ENCODE results near the gene PRND.
"Not testable (repeated sequence)": the region's sequence is repeated elsewhere in the genome, so short reads cannot be mapped to it uniquely, and the experiment has no call there.

Gene PRND

DNA sequence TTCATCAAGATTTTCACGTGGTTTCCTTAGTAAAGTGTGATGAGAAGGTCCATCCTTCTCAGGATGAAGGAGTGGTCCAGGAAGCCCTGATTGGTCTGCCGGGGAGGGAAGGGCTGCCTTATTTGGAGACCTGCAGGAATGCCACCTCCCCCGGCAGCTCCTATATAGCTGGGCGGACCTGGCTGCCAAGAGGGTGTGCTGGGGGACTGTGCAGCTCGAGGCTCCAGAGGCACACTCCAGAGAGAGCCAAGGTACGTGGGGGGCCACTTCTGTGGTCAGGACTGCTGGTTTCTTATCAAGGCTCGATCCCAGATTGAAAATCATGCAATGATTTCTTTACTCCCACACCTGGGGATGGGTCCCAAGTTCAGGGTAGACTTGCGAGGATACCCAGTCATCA lies at the start of gene PRND:
TSS of gene PRND (plus strand) at position 191 of the 400 bp plus-strand sequence. CDS start 2,643 bp downstream, outside the sequence.
- DNase-seq (ENCODE audit: low read depth in 2 of 3, low spot score in 2 of 3) = no peak

- no peak for DNase-seq (ENCODE audit: low read depth in 2 of 3, low spot score in 2 of 3)
These were observed 48.8 kb upstream of the PRND start for GRCh38 chr20:4672948-4673347.

DNA sequence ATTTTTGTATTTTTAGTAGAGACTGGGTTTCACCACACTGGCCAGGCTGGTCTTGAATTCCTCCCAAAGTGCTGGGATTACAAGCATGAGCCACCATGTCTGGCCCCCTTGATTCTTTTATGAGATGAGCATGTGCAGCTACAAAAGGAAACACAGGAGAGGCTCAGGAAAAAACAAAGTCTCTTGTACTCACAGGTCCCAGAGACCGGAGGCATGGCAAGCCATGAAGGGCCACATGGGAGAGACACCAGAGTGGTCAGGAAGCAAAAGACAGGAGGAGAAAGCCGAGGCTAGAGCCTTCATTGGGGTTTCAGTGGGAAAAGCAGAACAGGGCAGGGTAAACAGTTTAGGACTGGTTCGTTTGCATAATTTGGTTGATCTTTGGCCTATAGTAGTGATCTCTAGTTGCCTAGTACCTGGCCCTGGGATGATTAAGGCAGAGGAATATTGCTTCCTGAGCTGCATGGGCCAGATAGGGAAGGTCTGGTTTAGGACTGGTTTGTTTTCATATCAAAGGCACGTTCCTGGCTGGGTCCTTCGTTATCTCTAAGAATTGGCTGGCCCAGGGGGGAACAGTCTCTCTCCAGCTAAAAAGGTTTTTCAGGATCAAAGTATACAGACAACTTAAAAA lies 48.2 kb upstream of the PRND start:
- no peak for DNase-seq (ENCODE audit: low read depth in 2 of 3, low spot score in 2 of 3)

GRCh38 chr20:4674672-4675071 lies 47.0 kb upstream of the PRND start:
- no peak for DNase-seq (ENCODE audit: low read depth in 2 of 3, low spot score in 2 of 3)

DNA sequence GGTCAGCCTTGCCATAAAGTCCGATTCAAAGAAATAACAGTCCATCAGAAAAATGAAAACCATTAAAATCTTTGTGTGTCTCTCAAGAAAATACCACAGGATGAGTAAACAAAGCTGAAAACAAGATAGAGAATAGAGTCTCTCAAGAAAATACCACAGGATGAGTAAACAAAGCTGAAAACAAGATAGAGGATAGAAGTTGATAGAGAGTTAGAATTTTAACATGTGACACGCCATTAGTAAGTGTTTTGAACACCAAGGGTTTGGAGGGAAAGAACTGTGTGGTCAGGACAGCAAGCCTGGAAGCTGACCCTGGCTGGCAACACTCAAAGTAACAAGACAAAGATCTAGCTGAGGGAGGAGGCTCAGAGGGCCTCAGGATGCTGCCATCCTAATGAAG lies 43.9 kb upstream of the PRND start:
- no peak for DNase-seq (ENCODE audit: low read depth in 2 of 3, low spot score in 2 of 3)

GRCh38 chr20:4681401-4681800 lies 40.3 kb upstream of the PRND start:
- DNase-seq (ENCODE audit: low read depth in 2 of 3, low spot score in 2 of 3) = no peak

DNA sequence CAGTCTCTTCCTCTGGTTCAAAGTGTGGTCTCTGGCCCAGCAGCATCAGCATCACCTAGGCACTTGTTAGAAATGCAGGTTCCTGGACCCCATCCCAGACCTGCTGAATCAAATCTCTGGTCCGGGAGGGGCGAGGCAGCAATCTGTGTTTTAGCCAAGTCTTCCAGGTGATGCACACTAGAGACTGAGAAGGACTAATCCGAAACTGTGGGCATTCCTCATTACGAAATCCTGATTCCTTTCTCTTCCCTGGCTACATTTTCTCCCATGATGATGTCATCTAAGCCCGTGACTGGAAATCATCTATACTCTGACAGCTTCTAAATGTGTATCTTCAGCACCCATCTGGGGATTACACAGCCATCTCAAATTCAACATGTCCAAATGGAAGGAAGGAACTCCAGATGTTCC lies 39.7 kb upstream of the PRND start:
- DNase-seq (ENCODE audit: low read depth in 2 of 3, low spot score in 2 of 3) = no peak

DNA sequence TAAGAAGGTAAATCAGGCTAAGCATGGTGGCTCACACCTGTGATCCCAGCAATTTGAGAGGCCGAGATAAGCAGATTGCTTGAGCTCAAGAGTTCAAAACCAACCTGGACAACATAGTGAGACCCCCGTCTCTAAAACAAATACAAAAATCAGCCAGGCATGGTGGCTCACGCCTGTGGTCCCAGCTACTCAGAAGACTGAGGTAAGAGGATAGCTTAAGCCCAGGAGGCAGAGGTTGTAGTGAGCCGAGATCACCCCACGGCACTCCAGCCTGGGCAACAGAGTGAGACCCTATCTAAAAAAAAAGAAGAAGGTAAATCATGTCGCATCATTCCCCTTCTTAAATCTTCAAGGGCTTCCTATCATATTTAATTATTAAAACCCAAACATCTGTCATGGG lies 39.0 kb upstream of the PRND start:
- no peak for DNase-seq (ENCODE audit: low read depth in 2 of 3, low spot score in 2 of 3)

- DNase-seq (ENCODE audit: low read depth in 2 of 3, low spot score in 2 of 3) = no peak
These were observed 38.4 kb upstream of the PRND start for GRCh38 chr20:4683261-4683660.

GRCh38 chr20:4684837-4685413 lies 36.8 kb upstream of the PRND start:
- no peak for DNase-seq (ENCODE audit: low read depth in 2 of 3, low spot score in 2 of 3)

- no peak for DNase-seq (ENCODE audit: low read depth in 2 of 3, low spot score in 2 of 3)
These were observed 35.8 kb upstream of the PRND start for GRCh38 chr20:4685923-4686221.

DNA sequence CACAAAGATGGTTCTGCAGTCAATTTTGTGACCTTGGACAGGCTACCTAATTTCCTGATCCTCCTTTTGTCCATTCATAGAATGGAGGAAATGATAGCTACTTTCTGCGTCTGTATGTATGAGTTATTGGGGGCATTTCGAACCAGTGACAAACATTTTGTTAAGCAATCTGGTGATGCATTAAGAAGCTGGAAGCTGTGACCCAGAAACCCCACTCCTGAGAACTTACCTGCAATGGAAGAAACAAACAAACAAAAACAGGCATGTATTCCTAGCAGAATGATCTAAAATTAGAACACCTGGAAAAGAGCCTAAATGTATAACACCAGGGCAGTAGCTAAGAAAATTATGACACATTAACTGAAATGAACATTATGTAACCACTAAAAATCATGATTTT lies 33.4 kb upstream of the PRND start:
- no peak for DNase-seq (ENCODE audit: low read depth in 2 of 3, low spot score in 2 of 3)

DNA sequence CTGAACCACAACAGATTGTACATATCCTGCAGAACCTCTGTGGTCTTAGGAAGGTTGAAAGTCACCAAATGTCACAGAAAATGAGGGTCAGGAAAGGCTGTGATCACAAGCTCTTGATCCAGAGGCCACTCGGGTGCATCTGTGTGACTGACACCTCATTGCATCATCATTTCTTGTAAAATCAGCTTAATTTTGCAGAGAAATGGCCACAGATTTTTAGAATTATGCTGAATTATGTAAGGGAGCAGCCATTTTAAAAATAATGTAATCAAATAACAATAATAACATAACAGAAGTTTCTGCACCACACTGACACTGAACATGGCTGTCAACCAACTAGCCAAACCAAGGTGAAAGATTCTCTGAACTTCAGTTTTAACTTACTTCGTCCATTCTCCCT lies 32.5 kb upstream of the PRND start:
- no peak for DNase-seq (ENCODE audit: low read depth in 2 of 3, low spot score in 2 of 3)

DNA sequence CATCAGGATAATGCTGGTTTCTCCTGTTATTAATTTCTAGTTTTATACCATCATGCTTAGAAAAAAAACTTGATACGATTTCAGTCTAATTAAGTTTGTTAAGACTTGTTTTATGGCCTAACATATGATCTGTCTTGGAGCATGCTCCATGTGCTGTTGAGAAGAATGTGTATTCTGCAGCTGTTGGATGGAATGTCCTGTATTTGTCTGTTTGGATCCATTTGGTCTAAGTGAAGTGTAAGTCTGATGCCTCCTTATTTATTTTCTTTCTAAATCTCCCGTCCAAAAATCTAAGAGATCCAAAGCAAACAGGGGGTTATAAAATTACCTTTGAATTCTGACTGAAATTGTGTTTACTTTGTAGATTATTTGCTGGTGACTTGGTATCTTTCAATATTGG lies 30.0 kb upstream of the PRND start:
- DNase-seq (ENCODE audit: low read depth in 2 of 3, low spot score in 2 of 3) = no peak

GRCh38 chr20:4694076-4694475 lies 27.6 kb upstream of the PRND start:
- no peak for DNase-seq (ENCODE audit: low read depth in 2 of 3, low spot score in 2 of 3)

DNA sequence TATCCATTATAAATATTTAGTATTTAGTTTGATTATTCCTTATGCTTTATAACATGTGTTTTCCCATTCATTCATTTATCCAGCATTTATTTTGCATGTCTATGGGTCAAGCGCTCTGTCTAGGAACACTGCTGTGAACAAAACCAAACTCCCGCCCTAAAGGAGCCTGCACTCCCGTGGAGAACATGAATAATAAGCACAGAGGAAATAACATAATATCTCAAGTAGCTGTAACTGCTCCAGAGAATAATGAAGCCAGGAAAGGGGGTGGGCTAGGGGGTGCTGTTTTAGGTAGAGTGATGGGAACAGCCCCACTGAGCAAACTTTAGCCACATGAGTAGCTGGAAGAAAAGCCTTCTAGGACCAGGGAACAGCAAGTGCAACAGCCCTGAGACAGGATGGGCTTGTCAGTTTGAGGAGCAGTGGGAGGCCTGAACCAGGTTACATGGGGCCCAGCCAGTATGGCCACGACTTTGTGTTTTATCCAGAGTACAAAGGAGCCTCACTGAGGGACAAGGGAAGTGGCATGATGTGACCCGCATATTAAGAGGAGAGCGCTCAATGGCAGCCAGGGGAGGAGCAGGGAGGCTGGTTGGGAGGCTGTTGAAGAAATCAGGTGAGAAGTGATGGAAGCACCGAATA lies 24.4 kb upstream of the PRND start:
- no peak for DNase-seq (ENCODE audit: low read depth in 2 of 3, low spot score in 2 of 3)

- DNase-seq (ENCODE audit: low read depth in 2 of 3, low spot score in 2 of 3) = no peak
These were observed 23.9 kb upstream of the PRND start for GRCh38 chr20:4697831-4698221.

GRCh38 chr20:4699216-4699615 lies 22.5 kb upstream of the PRND start:
- no peak for DNase-seq (ENCODE audit: low read depth in 2 of 3, low spot score in 2 of 3)

- DNase-seq (ENCODE audit: low read depth in 2 of 3, low spot score in 2 of 3) = no peak
These were observed 21.8 kb upstream of the PRND start for GRCh38 chr20:4699957-4700356.

- no peak for DNase-seq (ENCODE audit: low read depth in 2 of 3, low spot score in 2 of 3)
These were observed 19.0 kb upstream of the PRND start for GRCh38 chr20:4702562-4703280.

DNA sequence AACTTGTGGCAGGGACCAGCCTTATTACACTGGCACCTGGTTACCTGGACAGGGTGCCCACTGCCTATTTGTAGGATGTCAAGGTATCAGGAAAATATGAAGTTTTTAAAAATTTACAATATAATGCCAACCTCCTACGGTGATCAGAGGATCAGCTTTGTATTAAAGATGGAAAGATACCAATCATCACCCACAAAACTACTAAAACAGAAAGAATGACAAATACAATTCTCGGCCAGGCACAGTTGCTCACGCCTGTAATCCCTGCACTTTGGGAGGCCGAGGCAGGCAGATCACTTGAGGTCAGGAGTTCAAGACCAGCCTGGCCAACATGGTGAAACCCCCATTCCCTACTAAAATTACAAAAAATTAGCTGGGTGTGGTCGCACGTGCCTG lies 18.4 kb upstream of the PRND start:
- no peak for DNase-seq (ENCODE audit: low read depth in 2 of 3, low spot score in 2 of 3)

- DNase-seq (ENCODE audit: low read depth in 2 of 3, low spot score in 2 of 3) = not testable (repeated sequence)
These were observed 14.8 kb upstream of the PRND start for GRCh38 chr20:4706941-4707340.
